Mesenchymal stem cell (in vitro differentiated cells and primary cell): ENCODE measurements around the gene PTK6.
A peak's percentile ranks its signal among the peaks of the same experiment; 100 is the strongest.

Experiments used
- DNase-seq: peaks from one replicate; pipeline ENCODE4 v3.0.0-alpha.2; 2013
- H2AFZ ChIP-seq: one replicate; pipeline ENCODE4 v1.6.1; 2013; ENCODE audit warnings: low read depth, mild to moderate bottlenecking, control low read depth, inconsistent platforms, low read length, moderate library complexity
- H2AK5ac ChIP-seq: 2 replicates; pipeline ENCODE4 v1.6.1; 2013; ENCODE audit warnings: low read length, moderate library complexity, mild to moderate bottlenecking, inconsistent platforms; ENCODE audit not compliant: severe bottlenecking
- H2BK120ac ChIP-seq: one replicate; pipeline ENCODE4 v1.6.1; 2013; ENCODE audit warnings: low read depth, mild to moderate bottlenecking, inconsistent platforms, low read length, moderate library complexity
- H2BK12ac ChIP-seq, 2 experiments: one replicate each; pipeline ENCODE4 v1.6.1; 2013; ENCODE audit warnings: inconsistent platforms in 2 of 2, low read length in 2 of 2, mild to moderate bottlenecking in 2 of 2, moderate library complexity in 2 of 2, control low read depth in 1 of 2
- H2BK15ac ChIP-seq: one replicate; pipeline ENCODE4 v1.6.1; 2013; ENCODE audit warnings: mild to moderate bottlenecking, low read depth, inconsistent platforms; ENCODE audit not compliant: poor library complexity, severe bottlenecking
- H2BK5ac ChIP-seq: 2 replicates; pipeline ENCODE4 v1.6.1; 2013; ENCODE audit warnings: low read depth, mild to moderate bottlenecking, low read length, control low read depth, inconsistent platforms; ENCODE audit not compliant: poor library complexity, severe bottlenecking
- H3K14ac ChIP-seq, 2 experiments: one replicate each; pipeline ENCODE4 v1.6.1; 2013; ENCODE audit warnings: inconsistent platforms in 2 of 2, low read length in 2 of 2, control low read depth in 1 of 2, mild to moderate bottlenecking in 1 of 2, moderate library complexity in 1 of 2
- H3K18ac ChIP-seq, 2 experiments: one replicate each; pipeline ENCODE4 v1.6.1; 2013; ENCODE audit warnings: inconsistent platforms in 2 of 2, low read length in 2 of 2, control low read depth in 1 of 2, low read depth in 1 of 2, mild to moderate bottlenecking in 1 of 2
- H3K23ac ChIP-seq, 2 experiments: one replicate each; pipeline ENCODE4 v1.6.1; 2013; ENCODE audit warnings: inconsistent platforms in 2 of 2, low read length in 2 of 2, mild to moderate bottlenecking in 2 of 2, moderate library complexity in 2 of 2, control low read depth in 1 of 2
- H3K27ac ChIP-seq: 2 replicates; pipeline ENCODE4 v1.5.1; 2013; ENCODE audit warnings: mild to moderate bottlenecking, moderate library complexity, low read length, control low read depth, inconsistent platforms; ENCODE audit not compliant: poor library complexity, severe bottlenecking
- H3K27me3 ChIP-seq, 2 experiments: 2 replicates each; pipeline versions ENCODE4 v1.6.1 to v1.7.0; 2013; ENCODE audit warnings: low read length in 2 of 2, mild to moderate bottlenecking in 2 of 2, moderate library complexity in 2 of 2, control low read depth in 1 of 2, inconsistent platforms in 1 of 2; ENCODE audit not compliant: control insufficient read depth in 1 of 2, insufficient read depth in 1 of 2
- H3K36me3 ChIP-seq, 2 experiments: 2 replicates each; pipeline versions ENCODE4 v1.6.1 to v1.7.0; 2013; ENCODE audit warnings: low read length in 2 of 2, control low read depth in 1 of 2, inconsistent platforms in 1 of 2, low read depth in 1 of 2, mild to moderate bottlenecking in 1 of 2; ENCODE audit not compliant: insufficient read depth in 2 of 2, control insufficient read depth in 1 of 2
- H3K4ac ChIP-seq, 2 experiments: one replicate each; pipeline ENCODE4 v1.6.1; 2013; ENCODE audit warnings: inconsistent platforms in 2 of 2, low read length in 2 of 2, mild to moderate bottlenecking in 2 of 2, moderate library complexity in 2 of 2, control low read depth in 1 of 2, low read depth in 1 of 2
- H3K4me1 ChIP-seq: 2 replicates; pipeline ENCODE4 v1.6.1; 2013; ENCODE audit warnings: low read depth, low read length, control low read depth; ENCODE audit not compliant: control insufficient read depth, insufficient read depth
- H3K4me2 ChIP-seq: 2 replicates; pipeline ENCODE4 v1.6.1; 2013; ENCODE audit warnings: low read length, mild to moderate bottlenecking, inconsistent platforms; ENCODE audit not compliant: poor library complexity, severe bottlenecking
- H3K4me3 ChIP-seq, 2 experiments: 2 replicates each; pipeline versions ENCODE4 v1.5.1 to v1.7.0; 2013; ENCODE audit warnings: low read length in 2 of 2, mild to moderate bottlenecking in 2 of 2, control low read depth in 1 of 2, low read depth in 1 of 2; ENCODE audit not compliant: insufficient read depth in 1 of 2
- H3K79me1 ChIP-seq: replicated peaks from 2 replicates; pipeline ENCODE4 v1.6.1; 2013; ENCODE audit warnings: mild to moderate bottlenecking, control low read depth, low read length, inconsistent platforms; ENCODE audit not compliant: poor library complexity, severe bottlenecking
- H3K9ac ChIP-seq: 2 replicates; pipeline ENCODE4 v1.7.0; 2013; ENCODE audit warnings: mild to moderate bottlenecking, low read length, moderate library complexity
- H3K9me3 ChIP-seq: 2 replicates; pipeline ENCODE4 v1.7.0; 2013; ENCODE audit warnings: mild to moderate bottlenecking, low read length; ENCODE audit not compliant: control insufficient read depth
- H4K8ac ChIP-seq: one replicate; pipeline ENCODE4 v1.6.1; 2013; ENCODE audit warnings: inconsistent platforms, mild to moderate bottlenecking, low read length, moderate library complexity
- H4K91ac ChIP-seq: one replicate; pipeline ENCODE4 v1.6.1; 2013; ENCODE audit warnings: mild to moderate bottlenecking, low read length, inconsistent platforms
- WGBS: methylation state at CpG from one replicate; pipeline ENCODE4 v1.1.7; 2013; ENCODE audit warnings: mixed read lengths; 5-methylcytosine and 5-hydroxymethylcytosine counted together

Gene PTK6

GRCh38 chr20:63534831-63535651 is 2.1 kb downstream of the PTK6 start:
- Histone ChIP-seq H3K4ac (no peak overlapping the region), H2AFZ (no peak overlapping the region), H3K9ac (no peak overlapping the region), H4K91ac (no peak overlapping the region), H3K79me1 (no peaks in the 10 kb centered on the region), H3K23ac (no peak overlapping the region), H3K9me3 (no peaks in the 10 kb centered on the region), H2BK15ac (no peak overlapping the region), H2BK5ac (peak overlapping the region; percentile 24), H3K27ac (no peak overlapping the region), H3K18ac (no peak overlapping the region), H3K27me3 (peaks cover 0 to 61% of the 10 kb centered on the region in 2 experiments), H3K36me3 (no peaks in the 10 kb centered on the region), H3K4me1 (peaks cover 44% of the 10 kb centered on the region), H4K8ac (no peak overlapping the region), H3K4me3 (no peak overlapping the region), H2BK120ac (no peak overlapping the region), H3K4me2 (no peak overlapping the region), H2BK12ac (no peak overlapping the region), H2AK5ac (no peak overlapping the region), H3K14ac (no peak overlapping the region)
- WGBS = 84% methylated on average over 42 of the region's 49 CpGs
- DNase-seq = no peak

DNA sequence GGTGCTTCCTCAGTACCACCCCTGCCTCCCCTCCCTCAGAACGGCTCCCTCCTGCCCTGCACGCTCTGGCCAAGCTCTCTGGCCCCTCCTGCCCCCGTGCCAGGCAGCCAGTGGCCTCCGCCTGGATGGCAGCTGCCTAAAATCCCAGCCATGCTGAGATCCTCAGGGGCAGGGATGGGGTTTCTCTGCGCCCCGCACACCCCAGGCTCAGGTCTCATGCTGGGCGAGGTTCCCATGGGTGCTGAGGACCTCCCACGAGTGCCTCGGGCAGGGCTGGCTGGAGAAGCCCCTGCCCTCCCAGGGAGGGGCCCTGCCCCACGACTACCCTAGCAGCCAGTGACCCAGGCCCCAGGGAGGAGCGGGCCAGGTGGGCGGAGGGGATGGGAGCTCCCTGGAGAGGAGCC is 2.7 kb downstream of the PTK6 start:
- H4K91ac ChIP-seq = no peak overlapping the region
- H3K27me3 ChIP-seq = peaks cover 0 to 61% of the 10 kb centered on the region in 2 experiments
- H3K4me1 ChIP-seq = peaks cover 43% of the 10 kb centered on the region
- no peak overlapping the region for H2AK5ac ChIP-seq
- H3K9ac ChIP-seq = no peak overlapping the region
- no peaks in the 10 kb centered on the region for H3K79me1 ChIP-seq
- no peak overlapping the region for H3K4me2 ChIP-seq
- no peak for DNase-seq
- 82% methylated on average over 12 of the region's 12 CpGs for WGBS
- H2BK120ac ChIP-seq = no peak overlapping the region
- H3K14ac ChIP-seq = no peak overlapping the region
- no peaks in the 10 kb centered on the region for H3K36me3 ChIP-seq
- no peak overlapping the region for H3K27ac ChIP-seq
- no peak overlapping the region for H3K4ac ChIP-seq
- no peak overlapping the region for H2BK12ac ChIP-seq
- no peak overlapping the region for H2BK15ac ChIP-seq
- no peak overlapping the region for H3K4me3 ChIP-seq
- H2AFZ ChIP-seq = no peak overlapping the region
- no peaks in the 10 kb centered on the region for H3K9me3 ChIP-seq
- no peak overlapping the region for H2BK5ac ChIP-seq
- H4K8ac ChIP-seq = no peak overlapping the region
- no peak overlapping the region for H3K18ac ChIP-seq
- H3K23ac ChIP-seq = no peak overlapping the region

- no peak overlapping the region for H2BK15ac ChIP-seq
- H3K9me3 ChIP-seq = no peaks in the 10 kb centered on the region
- H3K23ac ChIP-seq = no peak overlapping the region
- no peak overlapping the region for H4K91ac ChIP-seq
- no peak overlapping the region for H2AFZ ChIP-seq
- H2BK120ac ChIP-seq = no peak overlapping the region
- DNase-seq = no peak
- peaks cover 43% of the 10 kb centered on the region for H3K4me1 ChIP-seq
- H3K4me2 ChIP-seq = no peak overlapping the region
- no peak overlapping the region for H3K4ac ChIP-seq
- H2AK5ac ChIP-seq = no peak overlapping the region
- WGBS = 92% methylated on average over 28 of the region's 28 CpGs
- no peak overlapping the region for H2BK12ac ChIP-seq
- no peak overlapping the region for H3K9ac ChIP-seq
- no peak overlapping the region for H2BK5ac ChIP-seq
- H3K27me3 ChIP-seq = peaks cover 0 to 63% of the 10 kb centered on the region in 2 experiments
- no peak overlapping the region for H3K27ac ChIP-seq
- H3K14ac ChIP-seq = no peak overlapping the region
- H4K8ac ChIP-seq = no peak overlapping the region
- H3K36me3 ChIP-seq = no peaks in the 10 kb centered on the region
- no peak overlapping the region for H3K4me3 ChIP-seq
- H3K18ac ChIP-seq = no peak overlapping the region
- H3K79me1 ChIP-seq = no peaks in the 10 kb centered on the region
These were observed 3.2 kb downstream of the PTK6 start for GRCh38 chr20:63533871-63534393.

DNA sequence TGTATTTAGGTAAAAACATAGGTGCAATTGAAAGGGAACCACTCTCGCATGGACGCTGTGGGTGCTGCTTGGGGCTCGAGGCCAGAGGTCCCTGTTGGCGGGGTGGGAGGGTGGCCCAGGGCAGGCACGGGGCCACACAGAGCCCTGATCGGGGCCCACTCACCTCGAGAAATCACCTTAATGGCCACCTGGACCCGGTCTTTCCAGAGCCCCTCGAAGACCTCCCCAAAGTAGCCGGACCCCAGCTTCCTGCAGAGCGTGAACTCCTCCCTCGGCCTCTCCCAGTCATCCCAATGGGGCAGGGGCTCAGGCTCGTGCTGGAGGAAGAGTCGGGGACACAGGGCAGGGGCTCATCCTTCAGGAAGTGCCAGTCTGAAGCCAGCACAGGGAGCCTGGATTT is 3.8 kb downstream of the PTK6 start:
- Histone ChIP-seq H3K27me3 (peaks cover 0 to 68% of the 10 kb centered on the region in 2 experiments), H4K8ac (no peak overlapping the region), H4K91ac (no peak overlapping the region), H3K18ac (no peak overlapping the region), H3K14ac (no peak overlapping the region), H3K4me1 (peaks cover 38% of the 10 kb centered on the region), H3K36me3 (no peaks in the 10 kb centered on the region), H3K4me2 (no peak overlapping the region), H3K9me3 (no peaks in the 10 kb centered on the region), H3K23ac (no peak overlapping the region), H2BK15ac (no peak overlapping the region), H3K79me1 (no peaks in the 10 kb centered on the region), H3K4me3 (no peak overlapping the region), H2BK12ac (no peak overlapping the region), H2BK120ac (no peak overlapping the region), H2AFZ (no peak overlapping the region), H2BK5ac (no peak overlapping the region), H3K9ac (no peak overlapping the region), H3K4ac (no peak overlapping the region), H3K27ac (no peak overlapping the region), H2AK5ac (no peak overlapping the region)
- WGBS = 88% methylated on average over 14 of the region's 14 CpGs
- DNase-seq = no peak
